COR-L47 (cell line): Measurements from ENCODE around the gene RAB2B.

ENCODE experiments used
- DNase-seq: peaks from one replicate; lab custom pipeline; 2025; lab: John Stamatoyannopoulos, UW

The RAB2B gene

DNA sequence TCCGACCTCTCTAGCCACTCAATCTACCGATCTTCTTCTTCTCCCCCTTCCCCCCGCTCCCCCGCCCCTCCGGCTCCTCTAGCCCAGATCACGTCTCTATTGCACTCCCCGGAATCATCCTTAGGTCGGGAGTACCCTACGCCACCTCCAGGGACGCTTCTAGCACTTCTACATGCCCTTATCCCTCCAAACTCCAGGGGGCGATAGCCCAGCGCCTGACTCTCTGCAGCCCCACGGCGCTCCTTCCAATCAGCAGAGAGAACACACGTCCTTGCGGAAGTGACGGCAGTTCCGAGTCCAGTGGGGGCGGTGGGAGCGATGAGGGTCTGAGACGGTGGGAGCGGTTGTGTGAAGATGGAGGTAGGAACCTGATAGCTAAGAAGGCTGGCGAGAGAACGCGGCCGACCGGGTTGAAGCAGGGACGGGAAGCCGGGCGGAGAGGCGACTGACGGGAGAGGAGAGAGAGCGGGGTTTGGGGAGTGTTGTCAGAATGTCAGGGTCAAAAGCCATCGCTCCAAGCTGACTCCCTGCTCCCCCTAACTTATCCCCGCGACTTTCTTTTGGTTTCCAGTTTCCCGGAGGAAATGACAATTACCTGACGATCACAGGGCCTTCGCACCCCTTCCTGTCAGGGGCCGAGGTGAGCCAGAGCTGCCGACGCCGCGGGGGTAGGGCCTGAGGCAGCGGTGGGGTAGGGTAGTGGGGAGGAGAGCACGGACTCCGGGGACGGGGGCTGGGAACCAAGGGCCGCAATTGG is at the start of gene RAB2B, which contains the start of gene TOX4:
RAB2B (minus strand) TSS at position 35 of the 757 bp plus-strand sequence. CDS start 87 bp downstream, outside the sequence.
TOX4 (plus strand) TSS at position 271 of the 757 bp plus-strand sequence; CDS start at position 355, 84 bp downstream.
- peak; percentile 97 for DNase-seq

DNA sequence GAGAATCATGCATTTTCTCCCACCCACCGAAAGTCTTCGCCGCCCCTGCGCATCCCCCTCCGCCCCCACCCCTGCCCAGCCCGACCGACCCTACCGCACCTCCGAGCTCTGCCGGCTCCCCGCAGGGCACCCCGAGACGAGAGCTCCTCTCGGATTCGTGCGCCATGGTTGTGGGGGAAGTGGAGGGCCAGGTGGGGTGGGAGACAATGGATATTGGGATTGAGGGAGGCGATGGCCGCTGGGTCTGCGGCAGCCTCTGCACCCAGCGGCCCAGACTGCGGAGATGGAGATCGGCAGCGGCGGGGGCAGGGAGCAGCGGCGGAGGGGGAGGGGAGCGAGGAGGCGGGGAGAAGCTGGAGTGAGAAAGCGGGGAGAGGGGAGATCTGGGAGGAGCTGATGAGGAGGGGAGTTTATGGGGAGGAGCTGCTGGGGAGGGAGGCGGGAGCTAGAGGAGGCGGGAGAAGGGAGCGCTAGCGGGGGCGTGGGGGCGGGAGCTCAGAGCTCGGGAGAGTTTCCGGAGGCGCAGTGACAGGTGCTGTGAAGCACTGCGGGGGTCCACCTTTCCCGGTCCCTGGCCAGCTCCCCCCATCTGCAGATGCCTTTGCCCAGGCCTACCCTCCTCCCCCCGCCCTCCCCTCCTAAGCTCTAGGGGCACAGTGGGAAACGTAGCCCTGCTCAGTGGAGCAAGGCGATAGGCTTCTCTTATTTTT is 49.4 kb upstream of the RAB2B start, which contains the start of gene SALL2:
SALL2 (minus strand) TSS at position 385 of the 710 bp plus-strand sequence; CDS start at position 166, 219 bp downstream.
- peak; percentile 95 for DNase-seq

- peak; percentile 50 for DNase-seq
Measured at GRCh38 chr14:21525571-21525961, 48.8 kb upstream of the RAB2B start.

DNA sequence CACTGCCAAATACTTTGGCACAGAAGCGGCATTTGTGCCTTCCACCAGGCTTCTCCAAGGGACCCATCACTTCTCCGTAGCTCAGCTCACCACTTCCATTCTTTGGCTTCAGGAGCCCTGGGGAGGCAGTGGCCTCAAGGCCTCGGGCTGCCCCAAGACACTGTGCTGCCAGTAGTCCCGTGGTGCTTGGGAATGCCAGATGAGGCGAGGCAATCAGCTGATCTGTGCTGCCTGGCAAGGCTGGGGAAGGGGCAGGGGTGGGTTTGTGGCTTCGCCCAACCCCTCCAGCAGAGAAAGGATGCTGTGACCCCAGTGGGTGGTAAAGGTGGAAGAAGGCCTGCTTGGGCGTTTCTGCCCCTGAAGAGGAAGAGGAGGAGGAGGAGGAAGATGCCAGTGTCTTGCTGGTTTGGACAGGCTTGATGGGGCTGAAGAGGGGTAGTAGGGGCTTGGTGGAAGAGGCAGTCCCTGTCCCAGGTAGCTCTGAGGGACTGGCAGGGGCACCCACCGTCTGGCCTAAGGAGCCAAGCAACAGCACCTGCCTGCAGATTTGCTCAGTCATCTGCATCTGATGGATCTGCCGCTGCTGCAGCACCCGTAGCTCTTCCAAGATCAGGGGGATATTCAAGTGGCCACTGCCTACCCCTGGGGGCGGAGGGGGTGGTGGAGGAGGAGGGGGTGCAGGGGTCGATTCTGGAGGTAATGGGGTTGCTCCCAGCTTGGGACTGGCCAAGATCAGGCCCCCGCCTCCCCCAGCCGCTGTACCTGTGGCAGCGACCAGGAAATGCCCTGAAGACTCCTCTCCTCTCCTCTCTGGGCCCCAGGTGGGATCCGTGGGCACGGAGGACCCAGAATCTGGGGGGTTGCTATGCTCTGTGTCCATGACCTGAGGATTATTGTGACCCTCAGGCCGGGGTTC is 48.1 kb upstream of the RAB2B start:
- DNase-seq = no peak

GRCh38 chr14:21523203-21523602 is 46.4 kb upstream of the RAB2B start:
- no peak for DNase-seq

DNA sequence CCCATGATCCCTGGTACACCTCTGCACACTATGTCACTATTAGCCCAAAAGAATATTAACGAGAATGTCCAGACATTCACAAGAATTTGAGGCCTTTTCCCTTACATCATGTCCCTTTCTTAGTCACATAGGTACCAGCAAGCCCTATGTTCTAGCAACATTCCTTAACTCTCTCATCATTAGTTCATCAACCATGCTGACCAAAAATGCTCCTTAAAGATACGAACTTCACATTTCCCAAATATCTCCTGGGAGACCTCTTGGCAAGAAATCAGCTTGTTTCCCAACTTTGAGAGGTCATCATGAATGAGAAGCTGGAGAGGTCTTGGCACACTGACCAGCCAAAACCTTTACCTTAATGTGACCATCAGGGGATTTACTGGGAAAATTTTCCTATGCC is 44.7 kb upstream of the RAB2B start:
- DNase-seq = no peak

DNA sequence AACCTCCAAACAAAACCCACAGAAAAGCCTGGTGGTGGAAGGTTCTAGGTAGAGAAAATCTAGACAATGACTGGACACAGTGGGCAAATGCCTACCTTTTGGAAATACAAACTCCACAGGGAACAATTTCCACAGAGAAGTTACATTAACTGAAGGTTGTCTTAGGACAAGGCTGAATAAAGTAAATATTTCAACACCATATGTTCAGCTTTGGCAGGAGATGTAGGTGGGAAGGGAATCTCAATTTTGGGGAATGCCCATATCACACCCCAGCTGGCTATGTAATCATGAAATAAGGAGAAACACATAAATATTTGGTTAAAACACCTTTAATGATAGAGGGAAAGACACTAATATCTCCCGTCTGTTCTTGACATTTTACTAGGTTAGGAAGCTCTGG is 44.0 kb upstream of the RAB2B start:
- no peak for DNase-seq

GRCh38 chr14:21518725-21519124 is 42.0 kb upstream of the RAB2B start:
- no peak for DNase-seq

DNA sequence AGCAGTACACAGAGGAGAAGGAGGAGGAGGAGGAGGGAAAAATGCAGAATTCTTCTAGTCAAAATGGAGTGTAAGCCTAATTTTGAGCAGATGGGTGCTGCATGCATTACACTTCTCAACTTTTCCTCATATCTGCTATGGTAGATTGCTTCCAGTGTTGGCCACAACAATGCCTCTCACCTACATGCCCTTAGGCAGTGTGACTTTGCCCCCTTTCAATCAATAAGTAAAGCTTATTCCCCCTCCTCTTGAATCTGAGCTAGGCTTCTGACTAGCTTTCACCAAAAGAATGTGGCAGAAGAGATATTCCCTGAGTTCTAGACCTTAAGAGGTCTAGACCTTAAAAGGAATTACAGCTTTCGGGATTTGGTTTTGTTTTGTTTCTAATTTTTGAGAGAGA is 37.6 kb upstream of the RAB2B start:
- DNase-seq = no peak

DNA sequence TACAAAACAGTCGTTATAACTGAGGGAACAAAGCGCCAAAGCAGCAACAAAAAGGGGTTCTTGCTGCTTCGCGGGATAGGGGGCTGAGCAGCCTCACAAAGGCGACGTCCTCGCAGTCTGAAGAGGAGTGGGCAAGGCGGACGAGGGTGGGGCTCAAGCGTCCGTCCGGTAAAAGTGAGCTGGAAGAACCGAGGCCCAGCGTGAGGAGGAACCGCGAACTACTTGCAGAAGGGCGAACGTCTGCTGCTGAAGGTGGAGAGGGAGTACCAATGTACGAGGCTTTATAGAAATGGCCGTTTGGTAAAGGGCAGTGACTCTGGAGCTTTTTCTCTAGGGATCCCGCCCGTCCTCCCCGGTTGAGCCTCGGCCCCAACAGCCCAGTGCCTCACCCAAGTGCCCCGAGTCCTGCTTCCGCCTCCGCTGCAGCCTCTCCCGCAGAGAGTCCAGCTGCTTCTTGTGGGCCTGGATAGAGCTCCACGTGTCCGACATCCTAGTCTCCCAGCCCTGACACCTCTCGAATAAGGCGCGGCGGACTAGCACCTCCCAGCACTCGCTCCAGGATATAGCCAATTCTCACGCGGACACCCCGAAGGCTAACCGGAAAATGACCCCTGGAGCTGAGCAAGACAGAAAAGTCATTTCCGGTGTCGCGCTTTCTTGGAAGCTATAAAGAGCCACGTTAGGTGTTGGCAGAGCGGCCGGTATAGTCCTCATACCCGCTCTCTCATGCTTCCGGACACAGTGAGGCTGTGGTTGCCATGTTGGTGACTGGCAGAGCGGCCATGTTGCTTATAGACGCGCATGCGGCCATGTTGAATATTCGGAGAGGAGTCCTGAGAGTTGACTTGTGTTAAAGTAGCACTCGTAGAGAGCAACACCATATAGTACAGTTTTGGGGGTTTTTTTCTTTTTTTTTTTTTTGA is 34.2 kb upstream of the RAB2B start, which contains the start of gene METTL3:
METTL3 (minus strand) TSS at position 606 of the 923 bp plus-strand sequence; CDS start at position 489, 117 bp downstream.
- peak; percentile 98 for DNase-seq

- no peak for DNase-seq
Measured at GRCh38 chr14:21509432-21510143, 32.8 kb upstream of the RAB2B start.

- DNase-seq = no peak
Measured at GRCh38 chr14:21506557-21506956, 29.8 kb upstream of the RAB2B start.

DNA sequence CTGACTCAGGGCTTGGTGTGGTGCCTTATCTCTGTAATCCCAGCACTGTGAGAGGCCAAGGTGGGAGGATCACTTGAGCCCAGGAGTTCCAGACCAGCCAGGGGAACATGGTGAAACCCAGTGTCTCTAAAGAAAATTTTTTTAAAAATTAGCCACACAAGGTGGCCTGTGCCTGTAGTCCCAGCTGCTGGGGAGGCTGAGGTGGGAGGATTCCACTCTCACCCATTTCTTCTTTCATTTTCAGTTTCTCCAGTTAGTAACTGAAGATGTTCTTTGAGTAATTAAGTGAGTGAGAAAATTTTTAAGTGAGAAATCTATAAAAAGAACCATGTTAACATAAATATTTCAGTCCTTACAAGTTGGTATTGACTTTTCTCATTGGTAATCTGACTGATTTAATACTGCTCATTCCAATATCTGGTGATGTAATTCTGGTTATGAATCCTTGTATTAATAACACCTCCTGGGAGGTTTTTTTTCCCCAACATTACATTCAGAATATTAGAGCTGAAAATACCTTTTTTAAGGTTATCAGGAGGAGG is 28.3 kb upstream of the RAB2B start:
- no peak for DNase-seq

- DNase-seq = no peak
Measured at GRCh38 chr14:21503376-21503775, 26.6 kb upstream of the RAB2B start.

DNA sequence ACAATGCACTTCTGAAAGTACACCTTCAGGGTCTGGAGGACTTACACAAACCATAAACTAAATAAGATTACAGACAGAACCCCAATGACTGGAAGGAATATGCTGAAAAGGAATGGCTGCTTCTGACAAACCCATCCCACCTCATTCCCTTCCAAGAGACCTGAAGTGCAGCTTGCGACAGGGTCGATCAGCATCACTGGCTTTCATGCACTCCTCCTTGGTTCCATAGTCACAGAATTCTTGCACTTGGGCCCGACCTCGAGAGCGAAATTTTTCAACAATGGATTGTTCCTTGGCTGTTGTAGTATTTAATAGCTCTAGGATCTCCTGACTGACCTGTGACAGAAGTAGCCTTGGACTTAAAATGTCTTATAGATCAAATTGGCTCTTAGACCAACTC is 24.8 kb upstream of the RAB2B start:
- DNase-seq = no peak

DNA sequence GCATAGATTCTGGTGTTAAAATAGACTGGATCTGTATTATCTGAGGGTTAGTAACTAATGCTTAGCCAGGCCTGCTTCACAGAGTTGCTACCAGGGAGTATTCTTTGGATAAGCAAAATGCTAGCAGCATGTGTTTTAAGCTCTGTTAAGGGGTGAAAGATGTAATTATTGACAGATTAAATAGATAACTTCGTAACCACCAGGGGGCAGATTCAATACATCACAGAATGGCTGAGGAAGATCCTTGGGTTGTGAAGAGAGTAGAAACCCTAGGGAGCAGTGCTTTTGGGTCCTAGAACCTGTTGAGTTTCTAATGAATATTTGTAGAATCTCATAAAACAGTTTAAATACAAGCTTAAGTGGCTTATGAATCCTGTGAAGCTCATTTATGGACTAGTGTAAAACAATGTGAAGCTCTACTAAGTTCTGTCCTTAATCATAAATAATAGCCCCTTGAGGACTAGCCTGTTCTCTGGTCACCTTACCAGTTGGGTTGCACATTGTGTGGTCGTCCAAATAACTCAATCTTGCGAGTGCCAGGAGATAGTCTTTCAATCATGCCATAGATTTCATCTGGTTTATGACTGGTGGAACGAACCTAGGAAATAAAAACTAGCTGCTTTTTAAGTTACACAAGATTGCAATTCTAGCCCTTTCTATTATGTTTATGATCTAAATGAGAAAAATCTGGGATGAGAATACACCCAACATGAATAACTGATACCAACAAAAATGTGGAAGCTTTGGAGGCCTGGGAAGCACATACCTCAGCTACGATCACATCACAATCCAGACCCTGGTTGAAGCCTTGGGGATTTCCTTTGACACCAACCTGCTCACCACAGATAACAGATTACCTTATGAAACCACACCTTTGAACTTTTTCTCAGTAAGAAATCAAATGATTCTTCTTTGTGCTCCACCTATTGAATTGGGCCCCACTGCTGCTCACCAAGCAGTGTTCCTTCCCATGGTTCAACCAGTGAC is 22.1 kb upstream of the RAB2B start:
- DNase-seq = peak; percentile 70

GRCh38 chr14:21496453-21496852 is 19.7 kb upstream of the RAB2B start:
- DNase-seq = no peak

DNA sequence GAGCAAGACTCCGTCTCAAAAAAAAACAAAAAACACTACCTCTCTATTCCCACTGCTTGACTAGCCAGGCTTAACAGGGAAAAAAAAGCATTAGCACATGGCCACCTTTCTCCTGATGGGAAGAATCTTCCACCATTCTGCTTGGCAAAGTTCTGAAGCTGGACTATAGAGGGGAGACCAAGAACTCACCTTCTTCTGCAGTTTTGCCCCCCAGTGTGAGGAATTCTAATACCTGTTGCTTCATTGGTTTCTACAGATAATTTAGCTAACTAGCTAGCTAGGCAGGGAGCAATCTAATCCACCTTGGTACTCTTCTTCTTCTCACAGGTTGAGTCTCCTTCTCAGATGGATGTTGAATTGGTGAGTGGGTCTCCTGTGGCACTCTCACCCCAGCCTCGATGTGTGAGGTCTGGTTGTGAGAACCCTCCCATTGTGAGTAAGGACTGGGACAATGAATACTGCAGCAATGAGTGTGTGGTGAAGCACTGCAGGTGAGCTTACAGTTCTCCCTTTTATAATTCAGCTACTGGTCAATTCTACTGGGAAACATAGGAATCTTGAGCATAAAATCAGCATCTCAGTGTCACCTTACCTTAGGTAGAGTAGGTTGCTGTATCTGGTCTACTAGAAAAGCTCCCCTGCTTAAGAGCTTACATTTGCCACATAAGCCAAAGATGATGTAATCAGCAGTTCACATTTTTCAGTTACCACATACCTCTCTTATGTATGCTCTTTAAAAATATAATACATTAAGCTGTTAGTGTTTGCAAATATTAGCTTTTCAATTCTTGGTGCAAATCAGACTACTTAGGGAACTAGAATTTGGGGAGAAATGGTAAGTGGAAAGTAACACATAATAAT is 18.4 kb upstream of the RAB2B start:
- no peak for DNase-seq
